Left renal pelvis (tissue), 4 donors: ENCODE data around the gene PRAMEF20. TPM values are rescaled to one million over a fixed set of nuclear protein-coding genes. Genes with fewer than 3 reads are reported as not detected.
A peak's percentile ranks its signal among the peaks of the same experiment; 100 is the strongest.

Source experiments
- DNase-seq, 4 donors: peaks; one replicate each; pipeline ENCODE4 v3.0.0-alpha.2; 2013; ENCODE audit warnings: low read depth in 4 of 4, low spot score in 3 of 4
- polyA plus RNA-seq, 4 donors: library from polyadenylated mRNA; unstranded; fragments of 120-200 nt; gene quantifications; one replicate each; pipeline ENCODE4 v1.2.1, GENCODE V29; 2013; ENCODE audit not compliant: insufficient read length in 4 of 4

Gene PRAMEF20
- polyA plus RNA-seq, 4 donors, result not detected

DNA sequence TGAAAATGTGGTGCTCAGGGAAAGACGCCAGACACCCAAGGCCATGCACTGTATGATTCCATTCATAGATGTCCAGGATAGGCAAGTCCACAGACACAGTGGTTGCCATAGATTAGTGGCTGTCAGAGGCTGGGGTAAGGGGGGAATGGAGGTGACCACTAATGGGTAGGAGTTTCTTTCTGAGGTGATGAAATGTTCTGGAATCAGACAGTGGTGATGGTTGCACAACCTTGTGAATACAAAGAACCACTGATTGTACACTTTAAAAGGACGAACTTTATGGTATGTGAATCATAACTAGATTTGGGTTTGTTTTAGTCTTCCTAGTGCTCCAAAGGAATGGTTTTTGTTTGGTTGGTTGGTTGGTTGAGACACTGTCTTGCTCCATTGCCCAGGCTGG is 51.7 kb downstream of the PRAMEF20 start:
- no peak for DNase-seq

- no peak for DNase-seq
These were observed 52.4 kb downstream of the PRAMEF20 start for GRCh38 chr1:13462682-13463081.

DNA sequence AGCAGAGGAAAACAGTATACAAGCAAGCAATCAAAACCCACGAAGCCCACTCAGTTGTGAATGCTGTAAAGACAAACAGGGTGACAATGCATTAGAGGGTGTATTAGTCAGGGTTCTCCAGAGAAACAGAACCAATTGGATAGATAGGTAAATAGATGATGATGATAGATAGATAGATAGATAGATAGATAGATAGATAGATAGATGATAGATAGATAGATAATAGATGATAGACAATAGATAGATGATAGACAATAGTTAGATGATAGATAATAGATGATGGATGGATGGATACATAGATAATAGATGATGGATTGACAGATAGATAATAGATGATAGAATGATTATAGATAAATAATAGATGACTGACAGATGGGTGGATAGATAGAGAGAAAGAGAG is 55.3 kb downstream of the PRAMEF20 start:
- DNase-seq, result no peak

DNA sequence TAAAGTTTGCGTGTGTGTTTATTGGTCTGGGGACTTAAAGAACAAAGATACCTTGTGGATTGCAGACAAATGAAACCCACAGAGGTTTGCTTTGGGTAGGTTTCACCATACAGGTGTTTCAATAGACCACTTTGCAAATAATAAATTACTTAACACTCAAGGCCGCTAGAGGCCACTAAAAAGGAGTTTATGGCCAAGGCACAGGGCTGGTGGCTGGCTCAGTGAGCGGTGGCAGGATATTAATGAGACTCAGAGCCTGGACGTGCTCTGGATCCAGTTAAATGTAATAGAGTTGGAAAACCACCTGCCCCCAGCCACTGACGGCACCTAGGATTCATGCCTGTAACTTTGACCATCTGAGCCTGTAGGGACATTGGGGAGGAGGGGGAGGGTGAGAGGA is 59.1 kb downstream of the PRAMEF20 start:
- DNase-seq, result peak in 1 of 4 donors; percentile 22

Other genes with a start within 250 kb of the PRAMEF20 start
- under 1 TPM in 2 of 4 donors, not detected in 2; 0.18 to 0.41 TPM for gene HNRNPCL4, start 244.8 kb upstream of the PRAMEF20 start, polyA plus RNA-seq
- gene PRAMEF9, start 238.6 kb upstream of the PRAMEF20 start, polyA plus RNA-seq, result not detected
- not detected for gene PRAMEF13, start 209.0 kb upstream of the PRAMEF20 start, polyA plus RNA-seq
- gene PRAMEF18, start 184.3 kb upstream of the PRAMEF20 start, polyA plus RNA-seq, result not detected
- not detected for gene PRAMEF5, start 156.3 kb upstream of the PRAMEF20 start, polyA plus RNA-seq
- not detected for gene PRAMEF8, start 125.3 kb upstream of the PRAMEF20 start, polyA plus RNA-seq
- gene PRAMEF33, start 106.9 kb upstream of the PRAMEF20 start, polyA plus RNA-seq, result not detected
- gene PRAMEF15, start 94.9 kb upstream of the PRAMEF20 start, polyA plus RNA-seq, result not detected
- gene PRAMEF14, start 63.3 kb upstream of the PRAMEF20 start, polyA plus RNA-seq, result not detected
- gene PRAMEF19, start 38.5 kb upstream of the PRAMEF20 start, polyA plus RNA-seq, result not detected
- not detected for gene PRAMEF17, start 20.8 kb upstream of the PRAMEF20 start, polyA plus RNA-seq
- 1 to 10 TPM in 1 of 4 donors, under 1 TPM in 1, not detected in 2; 0.45 to 7.7 TPM for gene LRRC38, start 103.6 kb downstream of the PRAMEF20 start, polyA plus RNA-seq
- gene PDPN, start 173.4 kb downstream of the PRAMEF20 start, polyA plus RNA-seq, result 10 to 100 TPM; 15.1 to 99.8 (median 20.9) TPM